NCI-H1105 treated with DMSO at 0.1 percent for 48 hours (cell line): ENCODE measurements around the gene GTF3A.

Experiments used
- DNase-seq: peaks from one replicate; lab custom pipeline; 2025; lab: John Stamatoyannopoulos, UW

Gene GTF3A

GRCh38 chr13:27405546-27406134, 18.8 kb upstream of the GTF3A start:
- peak; percentile 6 for DNase-seq

GRCh38 chr13:27406178-27406939, 18.1 kb upstream of the GTF3A start:
- peak; percentile 27 for DNase-seq

GRCh38 chr13:27408074-27408473, 16.3 kb upstream of the GTF3A start:
- no peak for DNase-seq

- DNase-seq: no peak
Observed at GRCh38 chr13:27409013-27409412, 15.4 kb upstream of the GTF3A start.

GRCh38 chr13:27411341-27411740, 13.1 kb upstream of the GTF3A start:
- DNase-seq: no peak

- no peak for DNase-seq
Observed at GRCh38 chr13:27415116-27415515, 9.3 kb upstream of the GTF3A start.

- no peak for DNase-seq
Observed at GRCh38 chr13:27419328-27419727, 5.1 kb upstream of the GTF3A start.

- no peak for DNase-seq
Observed at GRCh38 chr13:27421101-27421871, 3.1 kb upstream of the GTF3A start.

GRCh38 chr13:27423333-27423732, 1.1 kb upstream of the GTF3A start:
- DNase-seq: no peak

- no peak for DNase-seq
Observed at GRCh38 chr13:27425158-27425917, 919 bp downstream of the GTF3A start.

- DNase-seq: peak; percentile 12
Observed at GRCh38 chr13:27425918-27426630, 1.7 kb downstream of the GTF3A start.

GRCh38 chr13:27427641-27428040, 3.2 kb downstream of the GTF3A start:
- no peak for DNase-seq

- no peak for DNase-seq
Observed at GRCh38 chr13:27428160-27428559, 3.7 kb downstream of the GTF3A start.

- no peak for DNase-seq
Observed at GRCh38 chr13:27432180-27432579, 7.8 kb downstream of the GTF3A start.

GRCh38 chr13:27432611-27433210, 8.3 kb downstream of the GTF3A start:
- no peak for DNase-seq

GRCh38 chr13:27437126-27437525, 12.7 kb downstream of the GTF3A start:
- DNase-seq: no peak

- no peak for DNase-seq
Observed at GRCh38 chr13:27440408-27440807, 16.0 kb downstream of the GTF3A start.

- DNase-seq: no peak
Observed at GRCh38 chr13:27442071-27442647, 17.7 kb downstream of the GTF3A start.

- DNase-seq: no peak
Observed at GRCh38 chr13:27442797-27443196, 18.4 kb downstream of the GTF3A start.

- DNase-seq: no peak
Observed at GRCh38 chr13:27446986-27447583, 22.7 kb downstream of the GTF3A start.
